Muscle layer of colon (tissue), 2 donors: ENCODE results near the gene TRAPPC5.

Experiments
- H3K27ac ChIP-seq: one replicate; pipeline ENCODE4 v1.7.0; 2013; ENCODE audit warnings: low read depth, mild to moderate bottlenecking, low read length, moderate library complexity
- H3K27me3 ChIP-seq, 2 donors: one replicate each; pipeline ENCODE4 v1.7.0; 2013; ENCODE audit warnings: low read length in 2 of 2, mild to moderate bottlenecking in 2 of 2; ENCODE audit not compliant: insufficient read depth in 2 of 2, control insufficient read depth in 1 of 2
- H3K36me3 ChIP-seq: one replicate; pipeline ENCODE4 v1.7.0; 2013; ENCODE audit warnings: mild to moderate bottlenecking, low read length; ENCODE audit not compliant: insufficient read depth
- H3K4me1 ChIP-seq: one replicate; pipeline ENCODE4 v1.7.0; 2013; ENCODE audit warnings: mild to moderate bottlenecking, low read length; ENCODE audit not compliant: insufficient read depth
- H3K4me3 ChIP-seq, 2 donors: one replicate each; pipeline ENCODE4 v1.7.0; 2013; ENCODE audit warnings: low read length in 2 of 2, low read depth in 1 of 2, mild to moderate bottlenecking in 1 of 2, moderate library complexity in 1 of 2
- H3K9ac ChIP-seq: one replicate; pipeline ENCODE4 v1.7.0; 2013; ENCODE audit warnings: low read length
- H3K9me3 ChIP-seq: one replicate; pipeline ENCODE4 v1.7.0; 2013; ENCODE audit warnings: mild to moderate bottlenecking, low read length
- donor health status: abdominal sarcoma.
- donor health status: Adenocarcinoma of cecum.

The TRAPPC5 gene

GRCh38 chr19:7706188-7706954 is 25.7 kb downstream of the TRAPPC5 start:
- H3K27me3 ChIP-seq: peaks cover 0 to 1% of the 10 kb centered on the region in 2 donors

GRCh38 chr19:7706955-7707456 is 26.4 kb downstream of the TRAPPC5 start:
- Histone ChIP-seq H3K36me3 (no peaks in the 10 kb centered on the region), H3K4me1 (no peaks in the 10 kb centered on the region), H3K27ac (peak overlapping the region; percentile 3), H3K9me3 (no peaks in the 10 kb centered on the region), H3K4me3 (no peak overlapping the region), H3K9ac (no peak overlapping the region), H3K27me3 (no peaks in the 10 kb centered on the region)

More at GRCh38 chr19:7706188-7706954, 25.7 kb downstream of the TRAPPC5 start:
- Histone ChIP-seq H3K36me3 (no peaks in the 10 kb centered on the region), H3K4me3 (no peak overlapping the region), H3K9me3 (no peaks in the 10 kb centered on the region), H3K9ac (no peak overlapping the region), H3K27ac (peak overlapping the region; percentile 52), H3K4me1 (no peaks in the 10 kb centered on the region)

- Histone ChIP-seq H3K9me3 (no peaks in the 10 kb centered on the region), H3K9ac (no peak overlapping the region), H3K4me1 (no peaks in the 10 kb centered on the region), H3K4me3 (no peak overlapping the region), H3K27ac (no peak overlapping the region), H3K27me3 (no peaks in the 10 kb centered on the region), H3K36me3 (no peaks in the 10 kb centered on the region)
Measured at GRCh38 chr19:7709932-7710460, 29.4 kb downstream of the TRAPPC5 start.

GRCh38 chr19:7710616-7711015 is 30.0 kb downstream of the TRAPPC5 start:
- H3K36me3 ChIP-seq: no peaks in the 10 kb centered on the region
- H3K4me1 ChIP-seq: no peaks in the 10 kb centered on the region
- H3K9ac ChIP-seq: no peak overlapping the region
- no peaks in the 10 kb centered on the region for H3K27me3 ChIP-seq
- no peaks in the 10 kb centered on the region for H3K9me3 ChIP-seq
- no peak overlapping the region for H3K4me3 ChIP-seq
- no peak overlapping the region for H3K27ac ChIP-seq

- Histone ChIP-seq H3K9me3 (no peaks in the 10 kb centered on the region), H3K27me3 (no peaks in the 10 kb centered on the region), H3K27ac (no peak overlapping the region), H3K36me3 (no peaks in the 10 kb centered on the region), H3K4me3 (no peak overlapping the region), H3K4me1 (no peaks in the 10 kb centered on the region), H3K9ac (no peak overlapping the region)
Measured at GRCh38 chr19:7715671-7716070, 35.0 kb downstream of the TRAPPC5 start.

GRCh38 chr19:7716762-7717161 is 36.1 kb downstream of the TRAPPC5 start:
- no peaks in the 10 kb centered on the region for H3K4me1 ChIP-seq

GRCh38 chr19:7718668-7719067 is 38.0 kb downstream of the TRAPPC5 start:
- H3K4me1 ChIP-seq: no peaks in the 10 kb centered on the region
- H3K27ac ChIP-seq: no peak overlapping the region
- H3K4me3 ChIP-seq: no peak overlapping the region
- H3K36me3 ChIP-seq: no peaks in the 10 kb centered on the region
- no peaks in the 10 kb centered on the region for H3K27me3 ChIP-seq
- no peaks in the 10 kb centered on the region for H3K9me3 ChIP-seq
- no peak overlapping the region for H3K9ac ChIP-seq

More at GRCh38 chr19:7716762-7717161, 36.1 kb downstream of the TRAPPC5 start:
- H3K9me3 ChIP-seq: no peaks in the 10 kb centered on the region
- no peaks in the 10 kb centered on the region for H3K27me3 ChIP-seq
- no peak overlapping the region for H3K27ac ChIP-seq
- no peak overlapping the region for H3K4me3 ChIP-seq
- no peak overlapping the region for H3K9ac ChIP-seq
- H3K36me3 ChIP-seq: no peaks in the 10 kb centered on the region

GRCh38 chr19:7720351-7720750 is 39.7 kb downstream of the TRAPPC5 start:
- Histone ChIP-seq H3K4me3 (no peak overlapping the region), H3K4me1 (no peaks in the 10 kb centered on the region), H3K9me3 (no peaks in the 10 kb centered on the region), H3K9ac (no peak overlapping the region), H3K27ac (no peak overlapping the region), H3K36me3 (no peaks in the 10 kb centered on the region), H3K27me3 (peaks cover 0 to 4% of the 10 kb centered on the region in 2 donors)

- peaks cover 0 to 4% of the 10 kb centered on the region in 2 donors for H3K27me3 ChIP-seq
- H3K4me3 ChIP-seq: no peak overlapping the region
Measured at GRCh38 chr19:7722231-7722651, 41.6 kb downstream of the TRAPPC5 start.

GRCh38 chr19:7725791-7726190 is 45.2 kb downstream of the TRAPPC5 start:
- Histone ChIP-seq H3K27ac (no peak overlapping the region), H3K4me1 (no peaks in the 10 kb centered on the region), H3K4me3 (no peak overlapping the region), H3K36me3 (no peaks in the 10 kb centered on the region), H3K9ac (no peak overlapping the region), H3K27me3 (peaks cover 4 to 31% of the 10 kb centered on the region in 2 donors), H3K9me3 (no peaks in the 10 kb centered on the region)

More at GRCh38 chr19:7722231-7722651, 41.6 kb downstream of the TRAPPC5 start:
- Histone ChIP-seq H3K9me3 (no peaks in the 10 kb centered on the region), H3K9ac (no peak overlapping the region), H3K4me1 (no peaks in the 10 kb centered on the region), H3K36me3 (no peaks in the 10 kb centered on the region), H3K27ac (no peak overlapping the region)

- Histone ChIP-seq H3K9ac (no peak overlapping the region), H3K9me3 (no peaks in the 10 kb centered on the region), H3K27ac (no peak overlapping the region), H3K4me3 (no peak overlapping the region), H3K27me3 (peaks cover 4 to 48% of the 10 kb centered on the region in 2 donors), H3K36me3 (no peaks in the 10 kb centered on the region), H3K4me1 (no peaks in the 10 kb centered on the region)
Measured at GRCh38 chr19:7729211-7729610, 48.6 kb downstream of the TRAPPC5 start.
